Measurements from ENCODE around the gene ADAP1.

Gene ADAP1

GRCh38 chr7:995571-995970 lies 41.1 kb upstream of the ADAP1 start:
- Histone ChIP-seq H3K27ac (ENCODE audit: extremely low read depth, low read depth, low read length) (no peak overlapping the region), H3K9me3 (ENCODE audit: control insufficient read depth, insufficient read depth, low read depth, low read length) (no peaks in the 10 kb centered on the region), H3K4me1 (ENCODE audit: control insufficient read depth, insufficient read depth, low read length) (no peaks in the 10 kb centered on the region; the same call in 1 of the 2 replicates), H3K36me3 (ENCODE audit: control insufficient read depth in 2 of 2, insufficient read depth in 1 of 2, low read length in 2 of 2) (peaks cover 0 to 11% of the 10 kb centered on the region in 2 experiments; a peak in 1 of 3 replicates), H3K4me3 (ENCODE audit: low read depth, low read length) (no peak overlapping the region)
- ChIA-PET CTCF (interaction anchor here (0.6 to 7.4 kb wide), 5 partner anchors 52 to 179 kb away, joined by 3 to 149 read pairs (median 15); no protein-coding TSS in a partner anchor), POLR2A (no interaction called here)
- TF ChIP-seq ZXDB (tag by site-specific recombination; IDR thresholded peaks at IDR 0.05): no peak
- no peak for TF ChIP-seq ZNF707 (tag by site-specific recombination; IDR thresholded peaks at IDR 0.05)
- no peak for TF ChIP-seq ATF2 (tag by site-specific recombination; IDR thresholded peaks at IDR 0.05; ENCODE audit: low read depth)
- TF ChIP-seq ELK4 (IDR thresholded peaks at IDR 0.05; ENCODE audit: borderline replicate concordance, low read depth, low read length): no peak
- TF ChIP-seq ZNF600 (tag by site-specific recombination; IDR thresholded peaks at IDR 0.05): peak; percentile 52; the same call in 1 of the 2 replicates

- H3K4me3 ChIP-seq (ENCODE audit: low read depth, low read length): no peak overlapping the region
- ChIA-PET CTCF (interaction anchor here (0.9 to 7.4 kb wide), 14 partner anchors 10 to 202 kb away, joined by 3 to 149 read pairs (median 13); partner anchors contain the start of genes COX19 and GPR146), POLR2A (no interaction called here)
- H3K36me3 ChIP-seq (ENCODE audit: control insufficient read depth in 2 of 2, insufficient read depth in 1 of 2, low read length in 2 of 2): peaks cover 0 to 9% of the 10 kb centered on the region in 2 experiments; a peak in 1 of 3 replicates
- TF ChIP-seq ZNF140 (tag by site-specific recombination; IDR thresholded peaks at IDR 0.05): no peak
- no peak for TF ChIP-seq ZNF121 (tag by site-specific recombination; IDR thresholded peaks at IDR 0.05)
- TF ChIP-seq ZFHX2 (tag by site-specific recombination; conservative IDR thresholded peaks at IDR 0.05): no peak
- TF ChIP-seq ZNF184 (tag by site-specific recombination; IDR thresholded peaks at IDR 0.05): no peak
- no peak for TF ChIP-seq ZNF488 (tag by site-specific recombination; IDR thresholded peaks at IDR 0.05)
- no peak for TF ChIP-seq ZNF211 (tag by site-specific recombination; IDR thresholded peaks at IDR 0.05; ENCODE audit: low read depth)
- no peak for TF ChIP-seq ZNF670 (tag by site-specific recombination; IDR thresholded peaks at IDR 0.05; ENCODE audit: low read depth)
- TF ChIP-seq ZFP69B (tag by site-specific recombination; IDR thresholded peaks at IDR 0.05): no peak
- no peak for TF ChIP-seq ZNF600 (tag by site-specific recombination; IDR thresholded peaks at IDR 0.05)
- TF ChIP-seq ZNF169 (tag by site-specific recombination; IDR thresholded peaks at IDR 0.05): no peak
- no peak for TF ChIP-seq ZNF175 (tag by site-specific recombination; IDR thresholded peaks at IDR 0.05)
- no peak for TF ChIP-seq IKZF3 (tag by site-specific recombination; IDR thresholded peaks at IDR 0.05)
- TF ChIP-seq AEBP2 (tag by site-specific recombination; IDR thresholded peaks at IDR 0.05; ENCODE audit: borderline replicate concordance): no peak
- no peak for TF ChIP-seq ZNF558 (tag by site-specific recombination; IDR thresholded peaks at IDR 0.05)
- no peak for TF ChIP-seq ZNF639 (tag by site-specific recombination; IDR thresholded peaks at IDR 0.05)
- TF ChIP-seq GLIS2 (tag by site-specific recombination; IDR thresholded peaks at IDR 0.05): no peak
- TF ChIP-seq TRIM28 (IDR thresholded peaks at IDR 0.05; ENCODE audit: borderline replicate concordance, low read length): no peak
- no peak for TF ChIP-seq ZNF704 (tag by site-specific recombination; IDR thresholded peaks at IDR 0.05)
- no peak overlapping the region for H3K27ac ChIP-seq (ENCODE audit: extremely low read depth, low read depth, low read length)
- H3K9me3 ChIP-seq (ENCODE audit: control insufficient read depth, insufficient read depth, low read depth, low read length): no peaks in the 10 kb centered on the region
- H3K4me1 ChIP-seq (ENCODE audit: control insufficient read depth, insufficient read depth, low read length): no peaks in the 10 kb centered on the region; the same call in 1 of the 2 replicates
Measured at GRCh38 chr7:994592-995308, 40.3 kb upstream of the ADAP1 start.
